NCI-H2196 (cell line): ENCODE results near the gene EVX2.

Experiments
- DNase-seq: peaks from one replicate; lab custom pipeline; 2025; ENCODE audit not compliant: unreplicated experiment; lab: John Stamatoyannopoulos, UW

Gene EVX2

GRCh38 chr2:176066645-176067588, 16.8 kb downstream of the EVX2 start:
- DNase-seq = no peak

DNA sequence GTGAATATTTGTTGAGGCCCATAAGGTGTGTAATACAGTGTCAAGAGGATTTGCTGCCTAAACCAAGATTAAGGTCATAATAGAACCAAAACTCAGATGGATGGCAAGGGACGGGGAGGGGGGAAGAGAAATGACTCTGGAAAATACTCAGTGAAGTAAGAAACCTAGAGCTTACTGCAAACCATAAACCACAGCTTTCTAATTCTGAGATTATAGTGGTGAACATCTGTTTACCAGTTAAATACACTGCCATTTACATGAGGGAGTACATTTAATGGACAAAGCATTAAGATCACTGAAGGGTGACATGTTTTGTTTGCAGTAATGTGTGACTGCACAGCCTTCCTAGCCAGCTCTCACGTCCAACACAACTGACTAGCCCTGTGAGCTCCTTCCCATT, 19.8 kb downstream of the EVX2 start:
- no peak for DNase-seq

DNA sequence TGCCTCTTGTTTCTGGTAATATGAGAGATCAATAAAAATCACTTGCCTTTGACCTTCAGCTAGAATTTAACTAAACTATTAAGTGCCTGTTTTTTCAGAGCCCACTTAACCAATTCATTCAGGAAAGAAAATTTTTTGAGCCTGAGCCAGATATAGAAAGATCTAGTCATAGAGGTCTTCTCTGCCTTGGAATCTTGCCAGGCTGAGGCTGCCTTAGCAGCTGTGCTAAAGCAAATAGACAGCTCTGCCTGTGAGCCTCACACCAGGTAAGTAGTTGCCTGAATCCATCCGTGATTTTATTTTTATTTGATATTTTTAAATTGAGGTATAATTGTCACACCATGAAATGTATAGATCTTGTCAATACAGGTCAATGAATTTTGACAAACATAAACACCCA, 27.4 kb downstream of the EVX2 start:
- peak; percentile 76 for DNase-seq

GRCh38 chr2:176039375-176039774, 44.4 kb downstream of the EVX2 start:
- no peak for DNase-seq

DNA sequence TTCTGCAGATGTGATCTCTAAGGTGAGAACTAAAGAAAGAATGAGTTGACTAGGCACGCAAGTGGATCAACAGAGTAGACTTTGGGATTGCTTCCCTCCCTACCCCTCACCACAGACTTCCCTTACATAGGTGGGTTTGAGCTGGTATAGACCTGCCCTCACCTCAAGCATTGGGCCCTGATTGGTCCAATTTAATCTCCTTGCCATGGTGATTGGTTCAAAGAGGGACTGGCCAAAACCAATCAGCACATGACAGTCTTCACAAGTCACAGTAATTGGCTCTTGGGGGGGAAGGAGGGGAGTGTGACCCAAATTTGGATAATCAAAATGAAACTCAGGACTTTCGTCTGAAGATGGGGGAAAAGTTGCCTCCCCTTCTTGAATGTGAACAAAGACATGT, 45.1 kb downstream of the EVX2 start:
- no peak for DNase-seq

- no peak for DNase-seq
Measured at GRCh38 chr2:176035013-176035691, 48.6 kb downstream of the EVX2 start.

DNA sequence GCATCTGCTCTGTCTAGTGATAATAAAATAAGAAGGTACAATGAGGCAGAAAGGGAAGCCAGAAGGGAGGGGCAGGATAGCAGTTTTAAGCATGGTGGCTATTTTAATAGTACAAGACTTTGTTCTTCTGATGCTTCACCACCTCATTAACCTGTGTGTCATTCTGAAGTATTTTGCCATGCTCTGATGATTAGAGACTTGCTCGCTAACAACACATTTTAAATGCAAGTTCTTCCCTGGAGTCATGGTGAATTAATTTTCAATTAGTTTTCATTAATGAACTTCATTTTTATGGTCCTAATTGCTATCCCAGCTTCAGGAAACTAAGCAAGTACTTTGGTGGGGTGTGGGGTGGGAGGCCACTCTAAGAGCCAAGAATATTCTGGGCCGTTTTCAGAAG, 56.0 kb downstream of the EVX2 start:
- DNase-seq = no peak
